ENCODE results near the gene NTM.

DNA sequence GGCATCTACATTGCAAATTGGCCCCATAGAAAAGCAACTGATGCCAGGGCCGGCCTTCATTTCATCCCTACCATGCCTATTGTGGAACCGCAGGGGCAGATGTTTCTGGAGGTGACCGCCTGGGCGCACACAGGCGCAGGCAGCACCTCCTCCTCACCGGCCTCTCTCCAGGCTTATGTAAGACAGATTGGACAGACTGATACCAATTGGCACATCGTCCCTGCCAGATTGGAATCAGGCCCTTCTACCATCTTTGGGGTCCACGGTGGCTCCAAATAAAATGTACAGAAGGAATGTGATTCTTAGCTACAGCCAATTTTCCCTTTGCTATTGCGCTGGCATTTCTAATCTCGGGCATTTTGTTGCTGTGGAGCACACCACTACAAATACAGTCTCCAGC, 732.6 kb downstream of the NTM start:
- TF ChIP-seq, protein P1, sequence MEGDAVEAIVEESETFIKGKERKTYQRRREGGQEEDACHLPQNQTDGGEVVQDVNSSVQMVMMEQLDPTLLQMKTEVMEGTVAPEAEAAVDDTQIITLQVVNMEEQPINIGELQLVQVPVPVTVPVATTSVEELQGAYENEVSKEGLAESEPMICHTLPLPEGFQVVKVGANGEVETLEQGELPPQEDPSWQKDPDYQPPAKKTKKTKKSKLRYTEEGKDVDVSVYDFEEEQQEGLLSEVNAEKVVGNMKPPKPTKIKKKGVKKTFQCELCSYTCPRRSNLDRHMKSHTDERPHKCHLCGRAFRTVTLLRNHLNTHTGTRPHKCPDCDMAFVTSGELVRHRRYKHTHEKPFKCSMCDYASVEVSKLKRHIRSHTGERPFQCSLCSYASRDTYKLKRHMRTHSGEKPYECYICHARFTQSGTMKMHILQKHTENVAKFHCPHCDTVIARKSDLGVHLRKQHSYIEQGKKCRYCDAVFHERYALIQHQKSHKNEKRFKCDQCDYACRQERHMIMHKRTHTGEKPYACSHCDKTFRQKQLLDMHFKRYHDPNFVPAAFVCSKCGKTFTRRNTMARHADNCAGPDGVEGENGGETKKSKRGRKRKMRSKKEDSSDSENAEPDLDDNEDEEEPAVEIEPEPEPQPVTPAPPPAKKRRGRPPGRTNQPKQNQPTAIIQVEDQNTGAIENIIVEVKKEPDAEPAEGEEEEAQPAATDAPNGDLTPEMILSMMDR (conservative IDR thresholded peaks at IDR 0.05 in 1 of 2, IDR thresholded peaks at IDR 0.05 in 1 of 2; ENCODE audit: low read depth in 1 of 2, low read length in 2 of 2), result no peak
- no peak for TF ChIP-seq EZH2 (IDR thresholded peaks at IDR 0.05; ENCODE audit: low read length, missing control alignments)
